Retinal pigment epithelial cell (primary cell): Measurements from ENCODE around the gene SLC7A10.

Experiments used
- DNase-seq: peaks from one replicate; pipeline ENCODE4 v3.0.0-alpha.2; 2010; ENCODE audit warnings: low read depth
- H3K4me3 ChIP-seq: 2 replicates; pipeline ENCODE4 v1.5.1; 2011; ENCODE audit warnings: mild to moderate bottlenecking, low read length, control low read depth, moderate library complexity
- TF ChIP-seq, protein P1 (sequence below): conservative IDR thresholded peaks from 2 replicates; pipeline ENCODE4 v1.5.1; 2011; ENCODE audit warnings: low read depth, low read length, control low read depth, inconsistent platforms

The SLC7A10 gene

GRCh38 chr19:33175886-33176669, 49.6 kb downstream of the SLC7A10 start:
- TF ChIP-seq, protein P1, sequence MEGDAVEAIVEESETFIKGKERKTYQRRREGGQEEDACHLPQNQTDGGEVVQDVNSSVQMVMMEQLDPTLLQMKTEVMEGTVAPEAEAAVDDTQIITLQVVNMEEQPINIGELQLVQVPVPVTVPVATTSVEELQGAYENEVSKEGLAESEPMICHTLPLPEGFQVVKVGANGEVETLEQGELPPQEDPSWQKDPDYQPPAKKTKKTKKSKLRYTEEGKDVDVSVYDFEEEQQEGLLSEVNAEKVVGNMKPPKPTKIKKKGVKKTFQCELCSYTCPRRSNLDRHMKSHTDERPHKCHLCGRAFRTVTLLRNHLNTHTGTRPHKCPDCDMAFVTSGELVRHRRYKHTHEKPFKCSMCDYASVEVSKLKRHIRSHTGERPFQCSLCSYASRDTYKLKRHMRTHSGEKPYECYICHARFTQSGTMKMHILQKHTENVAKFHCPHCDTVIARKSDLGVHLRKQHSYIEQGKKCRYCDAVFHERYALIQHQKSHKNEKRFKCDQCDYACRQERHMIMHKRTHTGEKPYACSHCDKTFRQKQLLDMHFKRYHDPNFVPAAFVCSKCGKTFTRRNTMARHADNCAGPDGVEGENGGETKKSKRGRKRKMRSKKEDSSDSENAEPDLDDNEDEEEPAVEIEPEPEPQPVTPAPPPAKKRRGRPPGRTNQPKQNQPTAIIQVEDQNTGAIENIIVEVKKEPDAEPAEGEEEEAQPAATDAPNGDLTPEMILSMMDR = no peak
- DNase-seq = no peak
- peak overlapping the region; percentile 77 for H3K4me3 ChIP-seq

DNA sequence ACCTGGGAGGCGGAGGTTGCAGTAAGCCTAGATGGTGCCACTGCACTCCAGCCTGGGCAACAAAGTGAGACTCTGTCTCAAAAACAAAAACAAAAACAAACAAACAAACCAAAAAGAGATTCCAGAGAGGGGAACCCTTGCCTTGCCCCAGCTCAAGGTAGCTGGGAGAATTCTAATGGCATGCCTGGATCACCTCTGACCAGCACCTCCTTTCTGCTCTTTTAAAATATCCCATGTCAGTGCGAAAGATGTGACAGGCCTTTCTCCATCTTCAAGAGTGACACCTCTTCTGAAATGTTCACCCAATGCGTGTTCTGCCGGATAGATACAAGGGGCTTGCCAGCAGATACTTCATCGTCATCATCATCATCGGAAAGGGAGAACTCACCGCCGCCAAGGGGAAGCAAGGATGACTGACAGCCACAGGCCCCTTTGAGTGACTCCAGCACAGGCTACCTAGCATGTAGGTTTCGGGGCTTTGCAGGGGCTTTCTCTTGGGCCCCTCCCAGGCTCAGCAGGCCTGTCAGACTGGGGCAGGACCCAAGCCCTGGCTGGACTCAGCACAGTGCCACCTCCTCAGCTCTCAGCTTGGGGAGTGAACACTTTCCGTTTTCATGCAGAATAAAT, 50.4 kb downstream of the SLC7A10 start:
- TF ChIP-seq, protein P1 = no peak
- peak overlapping the region; percentile 77 for H3K4me3 ChIP-seq
- DNase-seq = no peak

DNA sequence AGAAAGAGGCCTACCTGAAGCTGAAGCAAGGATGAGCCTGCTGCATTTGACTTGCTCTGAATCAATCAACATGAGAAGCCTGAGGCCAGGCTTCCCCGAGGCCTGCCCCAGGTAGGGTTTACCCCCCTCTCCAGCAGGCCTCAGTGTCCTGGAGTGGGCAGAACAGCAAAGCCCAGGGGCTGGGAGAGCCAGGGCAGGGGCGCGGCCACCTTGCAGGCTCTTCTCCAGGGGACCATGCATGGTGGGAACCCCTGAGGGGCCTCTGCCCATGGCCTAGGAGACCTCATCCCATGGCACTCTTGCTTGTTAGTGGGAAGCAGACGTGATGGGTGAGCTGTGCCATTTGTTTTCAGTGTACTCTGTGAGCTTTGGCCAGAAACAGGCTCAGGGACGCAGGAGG, 51.5 kb downstream of the SLC7A10 start:
- TF ChIP-seq, protein P1 = no peak
- H3K4me3 ChIP-seq = no peak overlapping the region
- DNase-seq = no peak

DNA sequence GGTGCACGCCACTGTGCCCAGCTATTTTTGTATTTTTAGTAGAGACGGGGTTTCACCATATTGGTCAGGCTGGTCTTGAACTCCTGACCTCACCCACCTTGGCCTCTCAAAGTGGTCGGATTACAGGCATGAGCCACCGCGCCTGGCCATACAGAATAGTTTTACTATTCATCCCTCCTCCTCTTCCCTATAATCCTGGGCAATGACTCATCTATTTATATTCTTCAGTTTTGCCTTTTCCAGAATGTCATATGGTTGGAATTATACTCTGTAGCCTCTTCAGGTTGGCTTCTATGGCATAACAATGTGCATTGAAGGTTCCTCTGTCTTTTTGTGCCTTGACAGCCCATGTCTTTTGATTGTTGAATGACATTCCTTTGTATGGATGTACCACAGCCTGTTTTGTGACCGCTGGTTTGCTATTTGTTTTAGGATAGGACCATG, 53.7 kb downstream of the SLC7A10 start:
- no peak overlapping the region for H3K4me3 ChIP-seq
- TF ChIP-seq, protein P1 = no peak
- DNase-seq = no peak

DNA sequence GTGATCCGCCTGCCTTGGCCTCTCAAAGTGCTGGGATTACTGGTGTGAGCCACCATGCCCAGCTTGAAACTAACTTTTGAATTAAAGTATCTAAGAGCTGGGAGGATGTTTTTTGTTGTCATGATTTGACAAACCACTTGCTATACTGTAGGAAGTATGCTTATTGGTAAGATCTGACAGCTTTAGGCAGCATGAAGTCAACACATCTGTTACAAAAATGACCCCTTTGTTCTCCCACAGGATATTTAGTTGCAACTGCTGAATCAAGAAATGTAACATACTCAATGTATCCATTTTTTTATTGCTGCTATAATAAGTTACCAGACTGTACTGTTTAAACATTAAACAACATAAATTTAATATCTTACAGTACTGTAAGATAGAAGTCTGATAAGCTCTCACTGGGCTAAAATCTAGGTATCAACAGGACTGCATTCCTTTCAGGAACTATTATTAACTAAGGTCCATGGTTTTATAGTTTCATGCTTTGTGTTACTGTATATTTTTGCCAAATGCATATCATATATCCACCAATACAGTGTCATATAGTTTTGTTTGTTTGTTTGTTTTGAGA, 54.3 kb downstream of the SLC7A10 start:
- no peak overlapping the region for H3K4me3 ChIP-seq
- DNase-seq = no peak
- TF ChIP-seq, protein P1 = no peak

DNA sequence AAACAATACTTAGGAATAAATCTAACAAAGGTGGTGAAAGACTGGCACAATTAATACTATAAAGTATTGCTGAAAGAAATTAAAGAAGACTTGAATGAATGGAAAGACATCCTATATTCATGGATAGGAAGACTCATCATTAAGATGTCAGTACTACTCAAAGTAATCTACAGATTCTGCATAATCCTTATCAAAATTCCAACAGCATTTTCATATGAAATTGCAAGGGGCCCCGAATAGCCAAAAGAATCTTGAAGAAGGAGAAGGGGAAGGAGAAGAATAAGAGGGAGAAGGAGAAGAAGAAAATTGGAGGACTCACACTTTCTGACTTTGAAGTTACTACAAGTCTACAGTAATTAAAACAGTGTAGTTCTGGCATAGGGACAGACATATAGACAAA, 57.1 kb downstream of the SLC7A10 start:
- TF ChIP-seq, protein P1 = no peak

More for the DNA sequence above, 57.1 kb downstream of the SLC7A10 start:
- DNase-seq = no peak
- H3K4me3 ChIP-seq = no peak overlapping the region
